GM19328 (cell line): Measurements from ENCODE around the gene ZNF597.
A peak's percentile ranks its signal among the peaks of the same experiment; 100 is the strongest.

Experiments used
- ATAC-seq: cut with Tn5 transposase; IDR thresholded peaks from one replicate; pipeline ENCODE4 v1.9.1; 2021; ENCODE audit warnings: mild to moderate bottlenecking, moderate library complexity; ENCODE audit not compliant: unreplicated experiment

Gene ZNF597

GRCh38 chr16:3457434-3458252 is 14.3 kb upstream of the ZNF597 start:
- ATAC-seq, result peak; percentile 77

- no peak for ATAC-seq
These were observed 11.4 kb upstream of the ZNF597 start for GRCh38 chr16:3454631-3455147.

- ATAC-seq, result no peak
These were observed 10.8 kb upstream of the ZNF597 start for GRCh38 chr16:3454093-3454492.

GRCh38 chr16:3444032-3444388 is 706 bp upstream of the ZNF597 start:
- ATAC-seq, result peak; percentile 27

- ATAC-seq, result no peak
These were observed 3.7 kb downstream of the ZNF597 start for GRCh38 chr16:3439637-3440036.

- no peak for ATAC-seq
These were observed 8.9 kb downstream of the ZNF597 start for GRCh38 chr16:3434373-3434772.

- no peak for ATAC-seq
These were observed 11.5 kb downstream of the ZNF597 start for GRCh38 chr16:3431779-3432219.

- ATAC-seq, result no peak
These were observed 29.4 kb downstream of the ZNF597 start for GRCh38 chr16:3413730-3414379.

- no peak for ATAC-seq
These were observed 34.6 kb downstream of the ZNF597 start for GRCh38 chr16:3408561-3409197.

GRCh38 chr16:3401719-3402397 is 41.4 kb downstream of the ZNF597 start:
- no peak for ATAC-seq

GRCh38 chr16:3400779-3401688 is 42.3 kb downstream of the ZNF597 start, which contains the start of the genes ZNF174 and ZSCAN32:
Gene ZNF174, plus strand, starts transcription at chr16:3401215. Its CDS starts 790 bp downstream, at chr16:3402005.
Gene ZSCAN32, minus strand, starts transcription at chr16:3401004. Its CDS starts 3,447 bp downstream, at chr16:3397557.
- peak; percentile 99 for ATAC-seq

GRCh38 chr16:3400446-3400778 is 42.9 kb downstream of the ZNF597 start:
- ATAC-seq, result peak; percentile 19

GRCh38 chr16:3389663-3390338 is 53.5 kb downstream of the ZNF597 start:
- no peak for ATAC-seq

- no peak for ATAC-seq
These were observed 55.0 kb downstream of the ZNF597 start for GRCh38 chr16:3388325-3388724.

GRCh38 chr16:3383045-3383448 is 60.3 kb downstream of the ZNF597 start:
- ATAC-seq, result no peak
